DOHH2 (cell line): ENCODE results near the gene HK3.

Experiments used
- CTCF ChIP-seq: fragments of 200-600 bp; sonication (generic); IDR thresholded peaks from one replicate; pipeline ENCODE4 v1.5.1; 2014; ENCODE audit warnings: antibody characterized with exemption, mild to moderate bottlenecking, low read depth, low read length; ENCODE audit not compliant: poor library complexity, severe bottlenecking
- EZH2phosphoT487 ChIP-seq: fragments of 200-600 bp; sonication (generic); IDR thresholded peaks from 2 replicates; pipeline ENCODE4 v1.6.1; 2017; ENCODE audit warnings: borderline replicate concordance, mild to moderate bottlenecking, antibody characterized with exemption, low read length, moderate library complexity, mixed read lengths

- TF ChIP-seq CTCF (no peak), EZH2phosphoT487 (no peak)
These were observed 17.2 kb upstream of the HK3 start for GRCh38 chr5:176916337-176916736.
